Breast epithelium (tissue), 3 donors: ENCODE measurements around the gene CDK11B.
"Not testable (repeated sequence)": the region's sequence is repeated elsewhere in the genome, so short reads cannot be mapped to it uniquely, and the experiment has no call there.

Source experiments
- CTCF ChIP-seq, 3 donors: fragments of 450-650 bp; IDR thresholded peaks; one replicate each; pipeline ENCODE4 v1.5.1; 2016 to 2017; ENCODE audit warnings: antibody characterized with exemption in 3 of 3, mild to moderate bottlenecking in 3 of 3, moderate library complexity in 3 of 3
- POLR2A ChIP-seq: fragments of 450-650 bp; IDR thresholded peaks from one replicate; pipeline ENCODE4 v1.6.1; 2016; ENCODE audit warnings: antibody characterized with exemption, mild to moderate bottlenecking, moderate library complexity
- POLR2AphosphoS5 ChIP-seq, 3 donors: sonication (generic); formaldehyde crosslinking; IDR thresholded peaks; one replicate each; pipeline ENCODE4 v1.6.1; 2017; ENCODE audit warnings: antibody characterized with exemption in 3 of 3

- not testable (repeated sequence) for TF ChIP-seq CTCF (IDR thresholded peaks at IDR 0.05); POLR2AphosphoS5 (IDR thresholded peaks at IDR 0.05); POLR2A
Observed at GRCh38 chr1:1702506-1702905, 43.7 kb upstream of the CDK11B start.
